GM18951 (cell line): Measurements from ENCODE around the gene CASKIN1.

ENCODE experiments used
- POLR2A ChIP-seq: IDR thresholded peaks from 4 replicates; pipeline ENCODE4 v1.6.1; 2011; ENCODE audit warnings: mild to moderate bottlenecking; ENCODE audit not compliant: insufficient read length, insufficient read depth; ENCODE audit errors: extremely low read depth
- in situ Hi-C: fragments of 300-500 bp; cut with MboI; formaldehyde crosslinking; loops from one replicate; pipeline ENCODE4 v1.12.0; 2022; ENCODE audit warnings: low sequenced_read_pairs, mixed read lengths, inconsistent platforms; ENCODE audit not compliant: unreplicated experiment

Gene CASKIN1

GRCh38 chr16:2229632-2230250 is 33.3 kb upstream of the CASKIN1 start:
- in situ Hi-C loops, result no loop called here
- TF ChIP-seq POLR2A, result no peak

DNA sequence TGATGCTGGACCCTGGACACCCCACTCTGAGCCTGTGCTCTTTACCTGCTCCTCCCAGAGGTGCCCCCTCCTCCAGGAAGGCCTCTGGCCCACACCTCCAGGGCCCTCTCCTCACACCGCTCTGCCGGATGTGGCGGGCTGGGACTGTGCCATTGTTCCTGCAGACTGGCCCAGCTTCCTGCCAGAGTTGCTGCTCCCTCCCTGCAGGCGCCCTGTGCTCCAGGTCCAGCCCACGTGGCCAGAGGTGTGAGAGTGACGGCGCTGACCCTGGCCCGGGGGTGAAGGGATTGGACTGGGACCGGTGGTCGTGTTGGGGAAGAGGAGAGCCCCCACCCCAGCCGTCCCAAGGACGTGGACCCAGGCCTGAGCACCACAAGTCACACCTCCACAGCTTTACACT is 32.7 kb upstream of the CASKIN1 start:
- in situ Hi-C loops, result no loop called here
- TF ChIP-seq POLR2A, result no peak

- no peak for TF ChIP-seq POLR2A
- in situ Hi-C loops, result no loop called here
Measured at GRCh38 chr16:2228161-2228824, 31.9 kb upstream of the CASKIN1 start.

- in situ Hi-C loops, result no loop called here
Measured at GRCh38 chr16:2226918-2227317, 30.5 kb upstream of the CASKIN1 start.

DNA sequence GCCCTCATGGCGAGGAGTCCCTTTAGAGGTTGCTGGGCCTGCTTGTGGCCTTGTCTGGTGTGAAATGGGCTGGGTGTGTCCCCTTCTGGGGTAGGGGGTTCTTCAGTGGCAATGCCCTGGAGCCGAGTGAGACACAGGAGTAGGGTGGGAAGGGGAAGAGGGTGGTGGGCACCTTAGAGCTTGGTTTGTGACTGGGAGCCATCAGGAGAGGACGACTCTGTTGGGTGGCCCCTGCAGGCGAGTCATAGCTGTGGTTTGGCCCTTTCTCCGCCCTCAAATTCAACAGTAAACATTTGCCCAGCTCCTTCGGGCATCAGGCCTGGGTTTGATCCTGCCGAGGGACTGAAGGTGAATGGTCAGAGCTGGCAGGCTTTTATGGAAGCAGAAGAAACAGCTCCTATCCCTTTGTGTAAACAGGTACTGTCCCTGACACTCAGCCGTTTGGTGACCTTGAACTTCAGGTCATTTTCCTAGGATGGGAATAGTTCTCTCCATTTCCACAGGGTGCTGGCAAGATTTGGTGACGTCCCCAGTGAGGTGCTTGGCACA is 29.9 kb upstream of the CASKIN1 start:
- no peak for TF ChIP-seq POLR2A
- in situ Hi-C loops, result no loop called here

More at GRCh38 chr16:2226918-2227317, 30.5 kb upstream of the CASKIN1 start:
- TF ChIP-seq POLR2A, result no peak

- in situ Hi-C loops, result no loop called here
- TF ChIP-seq POLR2A, result no peak
Measured at GRCh38 chr16:2223942-2224486, 27.6 kb upstream of the CASKIN1 start.

GRCh38 chr16:2223221-2223941 is 27.0 kb upstream of the CASKIN1 start, which contains the start of gene E4F1:
Gene E4F1, plus strand, starts transcription at chr16:2223591. Its CDS starts 23 bp downstream, at chr16:2223614.
- in situ Hi-C loops, result no loop called here
- peak; percentile 98 for TF ChIP-seq POLR2A

DNA sequence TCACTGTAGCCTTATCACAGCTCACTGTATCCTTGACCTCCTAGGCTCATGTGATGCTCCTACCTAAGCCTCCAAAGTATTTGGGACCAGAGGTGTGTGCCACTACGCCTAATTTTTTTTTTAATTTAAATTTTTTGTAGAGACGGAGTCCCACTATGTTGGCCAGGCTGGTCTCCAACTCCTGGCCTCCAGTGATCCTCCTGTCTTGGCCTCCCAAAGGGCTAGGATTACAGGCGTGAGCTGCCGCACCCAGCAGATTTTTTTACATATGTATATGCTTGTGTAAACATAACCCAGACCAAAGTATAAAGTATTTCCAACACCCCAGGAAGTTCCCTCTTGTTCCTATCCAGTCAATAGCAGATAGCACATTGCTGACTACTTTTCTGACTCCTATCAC is 19.9 kb upstream of the CASKIN1 start:
- no peak for TF ChIP-seq POLR2A
- in situ Hi-C loops, result no loop called here

DNA sequence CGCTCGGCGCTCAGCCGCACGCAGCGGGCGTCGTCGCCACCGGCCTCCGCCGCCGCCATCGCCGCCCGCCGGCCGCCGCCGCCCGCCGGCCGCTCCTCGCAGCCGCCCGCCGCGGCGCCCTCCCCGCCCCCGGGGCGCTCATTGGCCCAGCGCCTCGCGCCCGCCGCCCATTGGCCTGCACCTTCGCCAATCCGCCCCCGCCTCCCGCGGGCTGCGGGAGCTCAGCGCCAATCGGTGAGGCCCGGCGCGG is 18.2 kb upstream of the CASKIN1 start, which contains the start of gene PGP:
Gene PGP, minus strand, starts transcription at position 122 of the 250 bp plus-strand sequence. Its CDS starts 63 bp downstream, at position 59.
- TF ChIP-seq POLR2A, result no peak
- in situ Hi-C loops, result no loop called here

GRCh38 chr16:2213817-2214718 is 17.7 kb upstream of the CASKIN1 start:
- in situ Hi-C loops, result no loop called here
- TF ChIP-seq POLR2A, result no peak

GRCh38 chr16:2212362-2213324 is 16.2 kb upstream of the CASKIN1 start:
- no peak for TF ChIP-seq POLR2A
- in situ Hi-C loops, result no loop called here
